Stimulated activated CD8-positive, alpha-beta memory T cell treated with anti-CD3 and anti-CD28 coated beads, Interleukin-15, amount 100 ng/mL, for 24 hours (primary cell): ENCODE data around the gene TADA2A.
"Not testable (repeated sequence)": the region's sequence is repeated elsewhere in the genome, so short reads cannot be mapped to it uniquely, and the experiment has no call there.

Source experiments
- DNase-seq: peaks from one replicate; pipeline ENCODE4 v3.0.0-alpha.2; 2020; ENCODE audit warnings: low read depth

TADA2A gene

DNA sequence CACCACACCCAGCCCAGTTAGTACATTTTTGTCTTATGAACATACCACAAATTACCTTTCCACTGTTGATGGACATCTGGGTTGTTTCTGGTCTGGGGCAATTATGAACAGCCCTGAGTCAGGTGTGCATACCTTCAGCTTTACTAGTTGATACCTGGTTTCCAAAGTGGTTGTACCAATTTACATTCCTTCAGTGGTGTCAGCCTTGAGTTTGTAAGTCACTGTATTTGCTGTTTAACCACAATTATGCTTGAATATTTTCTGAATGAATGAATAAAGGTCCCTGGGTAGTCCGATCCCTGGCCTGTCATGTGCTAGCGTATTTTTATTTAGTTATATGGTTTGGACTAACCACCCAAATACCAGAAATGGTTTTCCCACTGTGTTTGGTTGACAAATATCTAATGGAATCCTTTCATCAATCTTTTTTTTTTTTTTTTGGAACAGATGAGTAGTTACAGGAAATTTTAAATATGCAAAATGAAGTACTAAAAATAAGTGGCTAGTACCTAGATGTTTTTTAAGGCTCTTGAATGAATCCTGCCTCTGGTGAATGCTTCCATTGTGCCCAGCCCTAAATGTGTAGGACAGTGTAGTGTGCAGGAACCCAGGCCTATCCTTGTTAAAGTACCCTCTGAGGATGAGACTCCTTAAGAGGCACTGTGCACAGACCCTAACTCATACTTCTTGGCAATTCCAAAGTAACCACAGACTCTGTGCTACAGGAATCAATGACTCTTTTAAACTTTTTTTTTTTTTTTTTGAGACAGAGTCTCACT is 86.8 kb downstream of the TADA2A start:
- no peak for DNase-seq

DNA sequence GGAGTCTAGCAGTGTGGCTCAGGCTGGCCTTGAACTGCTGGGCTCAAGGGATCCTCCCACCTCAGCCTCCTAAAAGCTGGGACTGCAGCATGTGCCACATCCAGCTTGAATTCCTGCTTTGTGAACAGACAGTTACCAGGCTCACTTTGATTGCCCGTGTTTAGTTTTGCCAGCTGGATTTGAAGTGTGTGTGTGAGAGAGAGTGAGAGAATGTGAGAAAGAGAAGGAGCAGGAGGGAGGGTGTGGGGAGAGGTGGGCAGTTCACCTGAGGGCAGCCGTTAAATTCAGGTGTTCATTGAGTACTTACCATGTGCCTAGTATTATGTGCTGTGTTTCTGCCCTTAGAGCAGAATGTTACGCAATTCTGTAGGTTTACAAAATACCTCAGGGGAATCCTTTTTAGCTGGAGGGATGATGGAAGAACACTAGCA is 87.7 kb downstream of the TADA2A start:
- DNase-seq, result no peak

DNA sequence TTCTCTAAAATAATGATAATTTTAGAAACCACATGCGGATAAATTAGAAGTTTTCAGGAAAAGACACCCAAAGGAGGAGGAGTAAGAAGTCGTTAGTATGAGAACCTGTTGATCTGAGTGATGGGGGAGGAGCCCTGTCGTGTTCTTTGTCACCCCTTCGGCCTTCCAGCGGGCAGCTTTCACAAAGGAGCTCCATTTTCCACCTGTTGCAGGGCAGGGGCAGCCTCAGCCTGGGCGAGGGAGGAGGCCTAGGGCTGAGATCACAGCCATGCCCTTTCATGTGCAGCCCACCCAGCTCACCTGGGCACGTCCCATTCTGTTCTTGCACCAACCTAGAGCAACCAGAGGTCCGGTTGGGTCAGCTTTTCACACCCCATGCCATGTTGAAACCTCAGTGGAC is 88.3 kb downstream of the TADA2A start:
- DNase-seq, result no peak

DNA sequence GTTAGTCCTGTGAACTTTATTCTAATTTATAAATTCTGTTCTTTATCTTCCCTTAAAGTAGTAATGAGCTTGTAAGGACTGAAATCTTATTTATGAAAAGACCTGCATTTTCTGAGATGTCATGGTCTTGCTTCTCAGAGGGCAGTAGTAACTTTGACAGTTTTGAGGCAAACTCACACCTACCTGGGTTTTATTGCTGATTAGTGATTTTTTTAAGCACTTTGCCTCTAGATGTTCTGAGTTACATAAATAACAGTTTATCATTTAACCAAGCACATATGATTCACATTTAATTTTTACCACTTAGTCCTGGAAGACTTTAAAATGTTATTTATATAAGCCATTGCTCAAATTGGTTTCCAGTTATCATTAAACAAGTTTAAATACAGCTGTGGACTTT is 93.7 kb downstream of the TADA2A start:
- DNase-seq, result no peak

DNA sequence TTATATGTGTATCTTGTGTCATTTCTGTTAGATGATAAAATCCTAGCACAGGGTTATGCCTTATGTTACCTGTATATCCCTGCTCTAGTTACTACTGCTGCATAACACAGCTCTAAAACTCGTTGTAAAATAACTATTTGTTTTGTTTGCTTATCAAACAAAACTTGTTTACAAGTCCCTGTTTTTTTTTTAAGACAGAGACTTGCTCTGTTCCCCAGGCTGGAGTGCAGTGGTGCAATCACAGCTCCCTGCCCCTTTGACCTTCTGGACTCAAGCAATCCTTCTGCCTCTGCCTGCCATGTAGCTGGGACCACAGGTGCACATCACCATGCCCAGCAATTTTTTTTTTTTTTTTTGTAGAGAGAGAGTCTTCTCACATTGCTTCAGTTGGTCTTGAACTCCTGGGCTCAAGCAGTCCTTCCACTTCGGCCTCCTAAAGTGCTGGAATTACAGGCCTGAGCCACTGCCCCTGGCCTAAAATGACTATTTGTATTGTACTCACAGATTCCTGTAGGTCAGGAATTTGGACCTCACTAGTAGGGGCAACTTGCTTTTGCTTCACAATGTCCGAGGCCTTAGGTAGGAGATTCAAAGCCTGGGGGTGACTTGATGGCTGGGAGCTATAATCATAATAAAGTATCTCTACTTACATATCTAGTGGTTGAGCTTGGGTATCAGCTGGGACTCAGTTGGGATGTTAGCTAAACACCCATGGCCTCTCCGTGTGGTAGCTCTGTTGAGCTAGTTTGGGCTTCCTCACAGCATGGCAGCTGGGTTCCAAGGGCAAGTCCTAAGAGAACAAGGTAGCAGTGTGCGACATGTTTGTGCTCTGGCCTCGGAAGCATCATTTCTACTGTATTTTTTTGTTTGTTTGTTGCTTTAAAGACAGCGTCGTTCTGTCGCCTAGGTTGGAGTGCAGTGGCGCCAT is 95.6 kb downstream of the TADA2A start:
- DNase-seq, result no peak

DNA sequence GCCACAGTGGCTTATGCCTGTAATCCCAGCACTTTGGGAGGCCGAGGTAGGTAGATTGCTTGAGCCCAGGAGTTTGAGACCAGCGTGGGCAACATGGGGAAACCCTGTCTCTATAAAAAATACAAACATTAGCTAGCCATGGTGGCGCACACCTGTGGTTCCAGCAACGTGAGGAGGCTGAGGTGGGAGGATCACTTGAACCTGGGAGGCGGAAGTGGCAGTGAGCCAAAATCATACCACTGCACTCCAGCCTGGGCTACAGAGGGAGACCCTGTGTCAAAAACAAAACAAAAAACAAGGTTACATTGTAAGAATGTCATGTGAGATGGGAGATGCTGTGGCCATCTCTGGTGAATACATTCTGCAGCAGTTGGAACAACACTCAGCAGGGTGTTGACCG is 96.5 kb downstream of the TADA2A start:
- DNase-seq, result no peak

DNA sequence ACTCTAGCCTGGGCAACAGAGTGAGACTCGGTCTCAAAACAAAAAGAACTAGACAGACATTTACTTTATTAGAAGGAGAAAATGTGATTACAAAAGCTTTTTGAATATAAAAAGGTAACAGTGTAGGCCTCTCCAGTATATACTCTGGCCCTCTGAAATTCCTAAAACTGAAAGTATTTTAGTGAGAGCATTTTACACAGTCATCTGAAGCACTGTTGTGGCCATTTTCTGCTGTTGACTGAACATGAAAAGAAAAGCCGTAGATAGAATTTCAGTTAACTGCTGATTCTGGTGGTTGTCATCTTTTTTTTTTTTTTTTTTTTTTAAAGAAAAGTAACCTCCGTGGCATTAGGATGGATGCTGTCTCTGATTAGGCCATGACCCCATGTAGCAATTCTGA is 98.6 kb downstream of the TADA2A start:
- no peak for DNase-seq

DNA sequence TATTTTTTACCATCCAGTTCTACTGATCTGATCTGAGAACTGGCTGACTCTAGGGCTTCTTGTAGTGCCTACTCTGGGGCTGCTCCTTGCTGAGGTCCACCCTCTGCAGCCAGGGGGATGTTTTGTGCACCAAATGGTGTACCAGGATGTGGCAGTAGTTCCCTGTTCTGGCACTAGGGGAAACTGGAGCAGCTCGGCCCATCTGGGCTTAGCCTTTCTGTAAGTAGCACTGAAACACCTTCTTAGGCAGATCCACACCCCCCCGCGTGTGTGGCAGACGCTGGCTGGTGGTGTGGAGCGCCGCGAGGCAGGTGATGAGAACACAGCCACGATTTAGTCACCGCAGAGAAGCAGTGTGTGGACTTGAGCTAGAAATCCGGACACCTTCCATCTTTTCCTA is 100.0 kb downstream of the TADA2A start:
- DNase-seq, result no peak

DNA sequence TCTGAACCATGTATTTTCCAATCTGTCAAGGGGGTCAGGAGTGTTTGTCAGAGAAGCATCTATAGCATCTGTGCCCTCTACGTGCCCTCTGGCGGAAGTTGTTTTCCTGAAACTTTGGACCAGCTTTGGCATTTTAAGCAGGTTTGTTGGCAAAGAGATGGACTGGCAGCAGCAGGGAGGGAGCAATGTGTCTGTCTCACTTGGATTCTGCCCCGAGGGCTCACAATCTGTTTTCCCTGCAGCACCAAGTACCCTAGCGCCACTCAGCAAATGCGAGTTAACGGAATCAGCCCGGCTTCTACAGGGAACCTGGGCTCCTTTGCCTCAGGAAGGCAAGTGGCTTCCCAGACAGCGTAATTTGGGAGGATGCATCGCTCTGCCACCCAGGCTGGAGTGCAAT is 100.4 kb downstream of the TADA2A start:
- DNase-seq, result no peak

DNA sequence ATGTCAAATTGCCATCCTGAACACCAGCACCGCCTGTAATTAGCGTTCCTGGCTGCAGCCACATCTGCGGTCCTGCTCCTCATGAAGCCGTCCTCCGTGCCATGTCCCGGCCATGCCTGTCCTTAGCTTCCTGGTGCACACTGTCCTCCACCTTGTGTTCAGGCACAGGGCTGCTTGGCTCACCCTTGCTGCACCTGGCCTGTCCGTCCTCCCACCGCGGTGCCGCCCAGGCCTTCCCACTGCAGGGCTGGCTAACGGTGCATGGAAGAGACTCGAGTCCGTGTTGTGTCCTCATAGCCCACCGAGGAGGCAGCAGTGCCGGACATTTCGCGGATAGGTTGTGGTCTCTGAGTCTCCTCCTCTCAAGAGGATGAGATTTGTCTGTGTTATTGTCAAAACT is 103.4 kb downstream of the TADA2A start:
- no peak for DNase-seq

DNA sequence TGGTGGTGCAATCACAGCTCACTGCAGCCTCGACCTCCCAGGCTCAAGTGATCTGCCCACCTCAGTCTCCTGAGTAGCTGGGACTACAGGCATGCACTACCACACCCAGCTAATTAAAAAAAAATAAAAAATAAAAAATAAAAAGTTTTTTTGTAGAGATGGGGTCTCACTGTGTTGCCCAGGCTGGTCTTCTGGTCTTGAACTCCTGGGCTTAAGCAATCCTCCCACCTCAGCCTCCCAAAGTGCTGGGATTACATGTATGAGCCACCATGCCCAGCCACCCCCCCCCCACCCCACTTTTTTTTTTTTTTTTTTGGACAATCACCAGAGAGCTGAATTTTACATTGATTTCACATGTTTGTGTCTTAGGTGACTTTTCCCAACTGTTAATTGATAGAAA is 105.0 kb downstream of the TADA2A start:
- not testable (repeated sequence) for DNase-seq

DNA sequence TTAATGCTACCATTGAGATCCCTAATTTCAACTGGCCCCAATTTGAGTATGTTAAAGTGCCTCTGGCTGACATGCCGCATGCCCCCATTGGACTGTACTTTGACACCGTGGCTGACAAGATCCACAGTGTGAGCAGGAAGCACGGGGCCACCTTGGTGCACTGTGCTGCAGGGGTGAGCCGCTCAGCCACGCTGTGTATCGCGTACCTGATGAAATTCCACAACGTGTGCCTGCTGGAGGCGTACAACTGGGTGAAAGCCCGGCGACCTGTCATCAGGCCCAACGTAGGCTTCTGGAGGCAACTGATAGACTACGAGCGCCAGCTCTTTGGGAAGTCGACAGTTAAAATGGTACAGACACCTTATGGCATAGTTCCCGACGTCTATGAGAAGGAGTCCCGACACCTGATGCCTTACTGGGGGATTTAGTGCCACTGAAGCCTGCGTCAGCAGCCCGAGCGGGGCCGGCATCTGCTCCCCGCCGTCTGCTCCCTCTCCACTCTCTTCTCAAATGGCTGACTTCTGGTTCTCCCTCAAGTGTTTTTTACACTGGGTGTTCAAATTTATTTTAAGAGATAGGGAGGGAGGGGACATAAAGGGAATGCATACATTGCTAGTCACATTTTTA is 105.9 kb downstream of the TADA2A start:
- DNase-seq, result no peak

DNA sequence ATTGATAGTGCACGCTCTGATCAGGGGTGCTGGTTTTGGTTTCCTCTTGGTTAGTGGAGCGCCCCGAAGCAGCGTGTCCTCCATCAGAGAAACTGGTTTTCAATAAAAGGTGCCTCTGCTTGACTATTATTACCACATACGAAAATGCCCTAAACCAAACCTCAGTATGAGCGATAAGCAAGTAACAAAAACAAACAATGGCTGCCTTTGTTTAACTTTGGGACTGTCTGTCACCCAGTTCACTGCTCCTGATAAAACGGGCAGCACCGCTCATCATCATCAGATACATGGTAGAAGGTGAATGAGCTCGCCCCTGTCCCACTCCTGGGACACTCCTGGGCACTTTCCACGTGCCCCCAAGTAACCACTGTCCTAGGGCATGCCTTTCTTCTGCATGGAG is 107.0 kb downstream of the TADA2A start:
- no peak for DNase-seq

DNA sequence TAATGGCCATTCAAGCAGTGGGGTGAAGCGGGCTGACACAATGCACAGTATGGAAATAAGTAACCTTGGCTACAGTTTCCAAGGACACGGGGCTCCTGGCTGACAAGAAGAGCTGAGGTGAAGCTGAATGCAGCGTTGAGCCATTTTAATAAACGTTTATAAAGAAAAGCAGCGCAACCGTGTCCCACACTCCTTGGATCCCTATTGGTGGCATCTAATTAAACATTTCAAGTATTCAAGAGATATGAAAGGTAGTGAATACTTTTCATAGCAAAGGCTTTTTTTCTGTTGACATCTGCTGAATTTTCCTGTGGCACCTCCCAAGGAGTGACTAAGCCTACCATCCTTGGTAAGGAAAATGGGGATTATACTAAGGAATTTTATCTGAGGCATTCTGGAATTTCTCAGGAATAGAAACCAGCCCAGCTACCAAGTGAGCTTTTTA is 109.5 kb downstream of the TADA2A start:
- DNase-seq, result no peak

DNA sequence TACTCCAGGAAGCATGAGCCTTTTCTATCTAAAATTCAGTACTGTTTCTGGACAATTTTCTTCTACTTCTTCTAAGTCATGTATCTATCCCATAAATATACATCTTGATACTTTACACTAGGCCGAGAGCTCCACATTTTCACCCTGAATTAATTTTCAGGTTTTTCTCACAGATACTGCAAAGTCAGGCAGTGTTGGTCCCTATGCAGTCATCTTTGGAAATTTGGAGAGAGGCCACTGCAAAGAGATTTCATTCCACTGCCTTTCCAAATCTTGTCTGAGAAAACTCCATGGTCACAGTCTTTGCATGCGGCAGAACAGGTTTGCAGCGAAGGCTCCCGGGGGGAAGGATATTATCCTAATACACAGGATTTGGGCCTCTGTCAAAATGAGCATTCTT is 111.2 kb downstream of the TADA2A start:
- no peak for DNase-seq

DNA sequence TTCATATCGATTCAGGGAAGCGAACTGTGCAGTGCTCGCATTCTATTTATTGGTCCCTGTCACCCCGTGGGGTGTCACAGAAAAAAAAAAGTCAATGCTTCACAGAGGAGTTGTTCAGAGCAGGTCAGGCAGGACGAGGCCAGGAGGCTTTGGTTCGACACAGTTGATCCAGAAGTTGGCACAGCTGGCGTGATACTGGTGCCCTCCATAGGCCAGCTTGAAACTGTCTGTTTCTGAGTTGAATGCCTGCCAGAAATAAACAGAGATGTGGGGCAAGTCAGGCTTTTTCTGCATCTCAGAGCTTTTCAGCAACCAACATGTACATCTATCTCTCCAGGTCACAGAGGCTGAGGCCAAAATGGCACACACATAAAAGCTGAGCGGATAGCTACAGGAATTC is 112.1 kb downstream of the TADA2A start:
- DNase-seq, result no peak

DNA sequence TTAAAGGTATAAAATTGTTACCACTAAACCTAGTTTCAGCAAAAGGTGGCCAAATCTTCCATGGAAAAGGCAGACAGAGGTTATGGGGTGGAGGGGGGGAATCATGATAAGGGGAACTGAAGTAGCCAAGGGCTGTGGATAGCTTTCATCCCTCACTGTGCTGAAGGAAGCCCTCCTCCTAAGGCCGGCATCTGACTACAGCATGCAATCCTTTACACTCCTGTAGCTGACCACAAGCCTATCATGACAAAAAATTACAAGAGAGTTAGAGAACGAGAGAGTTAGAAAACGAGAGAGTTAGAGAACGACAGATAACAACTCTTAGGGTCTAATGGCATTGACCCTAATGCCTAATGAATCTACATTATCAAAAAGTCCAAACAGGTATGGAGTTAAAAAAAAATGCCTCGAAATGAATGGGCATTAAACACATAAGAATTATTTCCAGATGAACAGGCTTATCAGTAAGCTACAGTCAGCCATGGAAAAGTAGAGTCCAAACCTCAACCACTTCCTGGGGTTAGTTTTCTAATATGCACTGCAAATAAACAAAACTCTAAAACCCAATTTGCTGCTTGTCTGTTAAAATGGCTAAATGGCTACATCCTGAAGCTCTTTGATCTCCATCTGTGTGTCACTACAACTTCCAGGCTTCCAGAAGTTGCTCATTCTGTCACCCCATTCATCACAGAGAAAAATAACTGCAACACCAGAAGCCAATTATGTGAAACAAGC is 112.7 kb downstream of the TADA2A start:
- no peak for DNase-seq

DNA sequence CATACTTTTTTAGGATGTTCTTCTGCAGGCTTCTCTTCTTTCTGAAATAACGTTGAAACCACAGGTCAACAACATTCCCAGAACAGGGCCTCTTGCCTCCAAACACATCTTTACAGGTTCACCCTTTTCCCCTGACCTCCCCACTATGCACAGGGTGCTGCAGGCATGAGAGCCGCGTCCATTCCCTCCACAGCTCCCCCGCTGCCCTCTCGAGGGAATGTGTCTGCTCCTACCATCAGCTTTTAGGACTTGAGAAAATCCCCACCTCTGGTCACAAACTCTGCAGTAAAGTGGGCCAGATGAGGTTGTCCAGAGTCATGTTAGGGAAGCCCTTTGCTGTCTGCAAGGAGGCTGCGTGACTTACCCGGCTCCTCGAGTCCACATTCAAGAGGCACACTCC is 113.5 kb downstream of the TADA2A start:
- no peak for DNase-seq

DNA sequence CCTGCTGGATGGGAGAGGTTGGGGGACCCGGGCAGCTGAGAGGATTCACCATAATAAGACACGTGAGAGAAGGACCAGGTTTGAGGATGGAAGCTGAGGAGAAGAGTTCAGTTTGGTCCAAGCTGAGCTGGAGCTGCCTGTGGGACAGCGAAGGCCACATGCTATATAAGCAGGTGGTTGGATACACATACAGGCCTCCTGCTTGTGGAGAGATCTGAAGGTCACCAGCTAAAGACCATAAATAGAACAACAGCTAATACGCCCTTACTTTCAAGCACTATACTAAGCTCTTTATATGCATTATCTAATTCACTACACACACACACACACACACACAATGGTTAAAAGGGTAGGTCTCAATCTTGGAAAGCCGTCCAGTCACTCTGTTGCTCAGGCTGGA is 115.1 kb downstream of the TADA2A start:
- DNase-seq, result no peak

DNA sequence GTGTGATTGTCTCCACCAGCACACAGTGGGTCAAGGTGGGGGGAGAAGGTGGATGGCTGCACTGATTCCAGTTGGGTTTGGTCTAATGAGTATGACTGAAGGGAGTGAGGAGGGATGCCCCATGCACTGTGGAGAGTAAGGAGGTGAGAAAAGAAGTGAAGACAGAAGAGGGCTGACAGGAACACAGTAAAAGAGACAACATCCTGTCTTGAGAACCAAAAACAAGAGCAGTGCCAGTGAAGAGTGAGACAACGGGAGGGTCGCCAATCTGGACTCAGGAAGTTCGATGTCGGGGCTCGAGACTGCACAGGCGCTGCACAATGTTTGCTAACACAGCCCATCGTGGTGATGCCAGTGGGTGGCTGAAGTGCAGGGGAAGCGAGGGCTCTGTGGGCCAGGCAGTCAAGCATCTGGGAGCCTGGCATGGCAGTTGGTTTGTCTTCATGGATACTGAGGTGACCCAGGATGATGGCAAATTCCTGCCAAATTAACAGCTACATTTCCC is 117.1 kb downstream of the TADA2A start:
- no peak for DNase-seq

DNA sequence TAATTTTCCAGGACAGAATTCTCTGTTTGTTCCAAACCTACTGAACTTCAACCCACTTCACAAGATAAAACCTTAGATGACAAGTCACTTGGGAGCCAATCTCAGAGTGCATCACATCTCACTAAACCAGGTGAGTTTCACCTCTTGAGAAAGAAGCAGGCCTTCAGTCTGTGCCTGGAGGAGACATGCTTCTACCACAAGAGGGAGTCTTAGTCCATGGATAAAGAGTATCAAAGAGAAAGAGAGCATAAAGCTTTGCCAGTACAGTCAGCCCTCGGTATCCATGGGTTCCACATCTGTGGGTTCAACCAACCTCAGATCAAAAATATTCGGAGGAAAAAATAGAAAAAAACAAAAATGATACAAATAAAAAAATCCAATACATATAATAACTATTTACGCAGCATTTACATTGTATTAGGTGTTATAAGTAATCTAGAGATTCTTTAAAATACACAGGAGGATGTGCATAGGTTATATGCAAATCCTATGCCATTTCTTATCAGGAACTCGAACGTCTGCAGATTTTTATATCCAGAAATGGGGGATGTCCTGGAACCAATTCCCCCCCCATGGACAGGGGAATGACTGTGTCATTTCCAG is 120.7 kb downstream of the TADA2A start:
- DNase-seq, result no peak
